ENCODE measurements around the gene ACTR5.

GRCh38 chr20:38726804-38727606 lies 21.3 kb upstream of the ACTR5 start:
- 0 out of 2 replicates have a peak, but pooled peaks have one; percentile 19 for TF ChIP-seq ZBTB43 (CRISPR knock-in tag; IDR thresholded peaks at IDR 0.05)
- TF ChIP-seq ZNF263 (CRISPR knock-in tag; IDR thresholded peaks at IDR 0.05; ENCODE audit: low read depth): no peak
- peak; percentile 72 for TF ChIP-seq CTCF (IDR thresholded peaks at IDR 0.05)
- TF ChIP-seq MYBL2 (CRISPR knock-in tag; IDR thresholded peaks at IDR 0.05): no peak
- 0 out of 2 replicates have a peak, but pooled peaks have one; percentile 11 for TF ChIP-seq HMGXB4 (CRISPR knock-in tag; IDR thresholded peaks at IDR 0.05)
- TF ChIP-seq ZNF121 (CRISPR knock-in tag; IDR thresholded peaks at IDR 0.05): no peak
- peak; percentile 85 for TF ChIP-seq PRDM15 (CRISPR knock-in tag; IDR thresholded peaks at IDR 0.05)
- no peak for TF ChIP-seq NFATC4 (CRISPR knock-in tag; IDR thresholded peaks at IDR 0.05)
